DMS114 treated with DMSO at 0.1 percent for 48 hours (cell line): ENCODE measurements around the gene MCFD2.

Experiments used
- DNase-seq: peaks from one replicate; lab custom pipeline; 2025; ENCODE audit not compliant: unreplicated experiment; lab: John Stamatoyannopoulos, UW

The MCFD2 gene

GRCh38 chr2:46852598-46852997, 63.0 kb downstream of the MCFD2 start:
- no peak for DNase-seq

GRCh38 chr2:46852124-46852523, 63.5 kb downstream of the MCFD2 start:
- no peak for DNase-seq
